NCI-H1436 (cell line): ENCODE measurements around the gene SVIP.

Source experiments
- DNase-seq: peaks from one replicate; lab custom pipeline; 2025; lab: John Stamatoyannopoulos, UW

SVIP gene

DNA sequence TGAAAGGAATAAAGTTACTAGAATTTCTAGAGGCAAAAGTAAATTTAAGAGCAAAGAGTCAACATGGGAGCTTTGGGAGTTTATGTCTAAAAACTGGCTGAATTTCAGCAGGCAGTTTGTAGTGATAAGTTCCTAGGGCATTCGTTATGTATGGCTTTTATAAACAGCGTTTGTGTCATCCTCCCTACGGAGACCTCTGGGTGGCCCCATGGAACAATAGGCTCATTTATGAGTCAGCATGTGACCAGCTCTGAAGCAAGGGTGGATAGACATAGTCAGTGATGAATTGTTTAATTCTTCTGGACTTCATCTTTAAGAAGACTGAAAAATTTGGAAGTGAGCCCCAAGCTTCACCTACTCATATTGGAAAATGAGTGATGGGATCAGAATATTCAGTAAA lies 37.1 kb downstream of the SVIP start:
- DNase-seq: no peak

DNA sequence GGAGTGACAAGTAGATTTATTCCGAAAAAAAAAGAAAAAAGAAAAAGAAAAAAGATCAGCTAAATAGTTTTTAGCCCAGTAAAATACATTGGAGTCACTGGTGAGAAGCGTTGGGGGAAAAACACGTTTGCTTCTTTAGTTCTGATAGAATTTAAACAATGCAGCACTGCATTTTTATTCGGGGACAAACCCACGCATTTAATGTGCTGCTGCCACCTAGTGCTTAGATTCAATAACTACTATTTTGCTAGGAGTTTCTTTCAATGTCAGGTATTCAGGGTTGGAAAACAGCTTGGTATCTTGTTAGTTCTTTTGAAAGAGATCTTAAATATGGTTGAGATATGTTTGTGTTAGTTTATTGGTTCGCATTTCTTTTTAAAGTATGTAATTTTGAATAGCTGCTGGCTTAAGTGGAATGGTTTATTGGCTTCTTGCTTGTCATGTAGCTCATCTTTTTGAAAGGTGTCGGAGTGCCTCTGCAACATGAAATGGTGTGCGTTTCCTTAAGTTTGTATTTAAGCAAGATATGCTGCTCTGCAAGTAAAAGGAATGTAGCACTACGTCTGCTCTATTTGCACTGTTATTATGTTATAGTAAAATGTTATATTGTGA lies 41.9 kb downstream of the SVIP start:
- peak; percentile 30 for DNase-seq

DNA sequence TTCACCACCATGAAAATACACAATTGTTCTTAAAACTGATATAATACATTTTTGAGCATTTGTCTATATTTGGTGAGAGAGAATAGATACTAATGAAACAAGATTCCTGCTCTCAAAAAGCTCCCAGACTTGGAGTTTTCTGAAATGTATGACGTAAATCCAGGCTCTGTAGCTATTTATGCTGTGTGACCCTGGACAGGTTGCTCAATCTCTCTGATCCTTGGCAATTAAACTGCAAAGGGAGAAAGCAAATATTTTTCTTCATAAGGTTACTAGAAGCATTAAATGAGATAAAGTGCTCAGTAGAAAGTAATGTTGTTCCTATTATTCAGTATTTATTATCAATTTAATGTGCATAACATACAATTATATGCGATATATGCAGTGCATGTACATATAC lies 42.5 kb downstream of the SVIP start:
- no peak for DNase-seq

DNA sequence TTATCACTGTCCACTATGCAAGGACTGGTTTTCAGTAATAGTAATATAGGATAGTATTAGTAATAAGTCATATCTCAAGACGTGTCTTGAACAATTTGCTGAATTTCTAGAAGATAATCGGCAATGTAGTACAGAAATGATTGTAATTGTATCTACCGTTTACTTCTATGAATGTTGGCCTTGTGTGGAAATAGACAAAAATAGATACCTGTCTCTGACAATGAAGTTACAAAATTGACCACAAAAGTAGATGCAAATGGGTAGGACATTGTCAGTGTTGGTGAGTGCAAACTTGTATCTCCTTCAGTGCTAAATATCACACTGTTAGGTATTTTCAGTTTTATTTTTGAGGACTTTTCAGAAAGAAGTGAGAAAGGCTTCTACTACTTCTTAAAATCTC lies 43.1 kb downstream of the SVIP start:
- no peak for DNase-seq

DNA sequence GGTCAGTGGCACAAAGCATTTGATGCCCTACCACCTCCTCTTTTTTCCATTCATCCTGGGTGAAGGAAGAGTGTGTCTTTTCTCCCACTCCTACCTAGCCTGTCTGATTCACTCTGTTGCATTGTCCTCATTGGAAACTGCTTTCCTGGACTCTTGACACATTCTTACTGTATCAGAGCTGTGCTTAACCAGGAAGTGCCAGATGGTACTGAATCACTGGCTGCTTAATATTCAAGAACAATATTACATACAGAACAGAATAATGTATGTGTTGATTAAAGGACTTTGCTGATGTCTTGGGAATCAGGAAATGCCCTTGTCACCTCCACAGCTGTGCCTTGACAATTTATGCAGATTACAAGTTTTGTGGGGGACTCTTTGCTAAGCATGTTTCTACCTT lies 44.4 kb downstream of the SVIP start:
- DNase-seq: no peak

DNA sequence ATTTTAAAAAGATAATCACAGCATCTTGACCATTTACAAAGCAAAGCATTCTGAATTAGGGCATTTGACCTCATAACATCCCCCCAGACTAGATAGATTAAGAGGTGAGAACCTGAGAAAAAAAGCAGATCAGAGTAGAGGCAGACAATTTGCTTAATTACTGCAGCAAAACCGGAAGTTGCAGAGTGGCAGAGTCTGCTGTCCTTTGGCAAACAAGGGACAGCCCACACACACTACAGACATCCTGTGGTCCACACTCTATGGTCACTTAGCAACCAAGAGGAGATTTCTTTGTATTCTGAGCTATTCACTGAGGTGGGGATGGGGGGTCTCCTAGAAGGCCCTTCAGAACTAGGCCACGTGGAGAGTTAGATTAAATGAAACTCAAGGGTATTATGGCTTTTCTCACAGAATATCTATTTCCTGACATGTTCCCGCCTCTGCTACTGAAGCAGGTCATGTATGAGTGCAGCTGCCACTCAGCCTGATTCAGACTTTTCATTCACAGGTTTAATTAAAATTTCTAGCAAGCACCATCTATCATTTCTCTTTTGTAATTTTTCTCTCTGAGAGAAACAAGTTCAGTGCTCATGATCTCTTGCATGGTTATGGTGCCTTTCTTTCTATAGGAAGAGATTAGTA lies 48.5 kb downstream of the SVIP start:
- no peak for DNase-seq

DNA sequence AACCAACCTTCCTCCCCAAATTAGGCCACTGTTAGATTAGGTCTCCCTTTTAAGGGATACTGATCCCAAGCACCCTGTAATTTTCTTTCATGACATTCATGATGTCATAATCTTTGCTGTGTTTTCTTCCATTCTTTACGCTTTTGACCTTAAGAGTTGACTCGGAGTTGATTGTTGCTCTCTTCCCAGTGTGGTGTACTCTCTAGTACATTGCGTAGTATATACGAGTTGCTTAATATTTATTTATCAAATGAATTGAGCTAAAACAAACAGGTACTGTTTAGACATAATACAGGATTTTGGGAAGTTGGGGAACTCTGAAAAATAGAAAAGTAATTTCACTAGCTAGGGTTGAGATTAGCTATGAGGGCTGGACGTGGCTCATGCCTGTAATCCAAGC lies 49.8 kb downstream of the SVIP start:
- DNase-seq: no peak

DNA sequence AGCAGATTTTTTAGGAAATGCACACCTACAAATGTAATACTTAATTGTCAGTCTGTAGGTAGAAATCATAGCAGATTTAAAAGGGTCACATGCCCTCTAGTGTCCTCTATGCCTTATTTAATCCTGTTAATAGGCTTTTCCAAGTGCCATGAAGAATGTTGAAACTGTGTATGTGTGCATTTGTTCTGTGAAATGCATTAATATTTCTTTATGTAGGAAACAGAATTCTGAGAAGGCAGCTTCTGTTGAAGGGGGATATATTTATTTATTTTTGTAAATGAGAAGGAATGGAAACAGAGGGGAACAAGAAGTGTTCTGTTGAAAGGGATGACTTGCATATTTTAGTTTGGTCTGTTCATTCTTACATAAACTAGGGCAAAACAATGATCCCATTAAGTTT lies 51.0 kb downstream of the SVIP start:
- DNase-seq: no peak

DNA sequence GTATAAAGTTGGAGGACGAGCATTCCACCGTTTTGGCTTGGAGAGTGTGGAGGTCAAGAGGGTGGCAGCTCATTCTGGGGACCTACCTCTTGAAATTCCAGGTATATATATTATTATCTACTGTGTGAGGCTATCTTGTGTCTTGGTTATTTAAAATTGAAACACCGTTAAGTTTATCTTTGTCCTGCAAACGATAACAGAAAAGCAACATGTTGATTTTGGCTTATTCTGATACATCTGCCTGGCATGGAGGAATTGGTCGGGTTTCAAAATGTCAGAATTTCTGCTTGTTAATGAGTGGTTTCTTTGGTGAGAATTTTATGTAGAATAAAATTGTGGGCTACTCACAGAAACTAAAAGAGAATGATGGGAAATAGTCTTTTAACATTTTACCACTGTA lies 54.4 kb downstream of the SVIP start:
- no peak for DNase-seq

DNA sequence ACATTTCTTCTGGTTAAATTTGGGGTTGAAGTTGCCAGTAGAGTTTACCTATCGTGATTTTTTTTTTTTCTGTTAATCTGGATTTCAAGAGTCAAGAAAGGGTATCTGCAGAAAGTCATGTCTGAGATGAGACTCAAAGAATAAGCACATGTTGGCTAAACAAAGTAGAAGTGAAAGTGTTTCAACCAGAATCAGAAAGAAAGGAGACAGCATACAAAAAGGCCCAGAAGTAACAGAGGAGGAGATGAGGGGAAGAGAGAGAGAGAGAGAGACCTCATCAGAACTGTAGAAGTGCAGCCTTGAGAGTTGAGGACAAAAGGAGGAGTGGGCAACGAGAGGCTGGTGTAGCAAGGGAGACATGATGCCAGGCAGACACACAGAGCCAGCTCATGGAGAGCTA lies 54.9 kb downstream of the SVIP start:
- no peak for DNase-seq

DNA sequence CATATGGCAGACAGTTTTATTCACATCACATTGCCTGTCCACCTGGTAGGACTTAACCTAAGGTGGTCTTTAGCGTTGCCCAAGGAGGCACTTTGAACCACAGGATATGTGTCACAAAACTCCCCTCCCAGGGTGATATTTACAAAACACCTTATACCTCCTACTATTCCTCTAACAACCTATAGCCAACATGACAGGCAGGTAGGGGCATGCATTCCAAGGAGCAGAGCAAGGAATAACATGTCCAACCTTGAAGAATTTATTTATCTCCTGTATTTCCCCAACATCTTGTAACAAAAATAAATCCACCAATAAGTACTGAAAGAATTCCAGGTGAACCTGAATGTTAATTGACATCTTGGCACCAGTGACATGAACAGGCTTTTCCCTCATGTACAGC lies 60.5 kb downstream of the SVIP start:
- DNase-seq: no peak
